Fibroblast of the aortic adventitia (primary cell): Measurements from ENCODE around the gene NATD1. TPM values are rescaled to one million over a fixed set of nuclear protein-coding genes. Genes with fewer than 3 reads are reported as not detected.

ENCODE experiments used
- DNase-seq: peaks from one replicate; pipeline ENCODE4 v3.0.0-alpha.2; 2010; ENCODE audit warnings: low read depth
- H3K4me3 ChIP-seq: 2 replicates; pipeline ENCODE4 v1.5.1; 2011; ENCODE audit warnings: low read depth, mild to moderate bottlenecking, control low read depth, low read length, moderate library complexity
- total RNA-seq: library from RNA; depleted of rRNA; stranded (reverse); fragments of >200 nt; gene quantifications from 2 replicates; pipeline ENCODE4 v1.2.3, GENCODE V29; 2012; ENCODE audit warnings: low replicate concordance
- TF ChIP-seq, protein P1 (sequence below): IDR thresholded peaks from 2 replicates; pipeline ENCODE4 v1.5.1; 2011; ENCODE audit warnings: mild to moderate bottlenecking, low read length, control low read depth, inconsistent platforms; ENCODE audit not compliant: insufficient read depth

NATD1 gene
- total RNA-seq, 1 donor = 3.1 TPM

DNA sequence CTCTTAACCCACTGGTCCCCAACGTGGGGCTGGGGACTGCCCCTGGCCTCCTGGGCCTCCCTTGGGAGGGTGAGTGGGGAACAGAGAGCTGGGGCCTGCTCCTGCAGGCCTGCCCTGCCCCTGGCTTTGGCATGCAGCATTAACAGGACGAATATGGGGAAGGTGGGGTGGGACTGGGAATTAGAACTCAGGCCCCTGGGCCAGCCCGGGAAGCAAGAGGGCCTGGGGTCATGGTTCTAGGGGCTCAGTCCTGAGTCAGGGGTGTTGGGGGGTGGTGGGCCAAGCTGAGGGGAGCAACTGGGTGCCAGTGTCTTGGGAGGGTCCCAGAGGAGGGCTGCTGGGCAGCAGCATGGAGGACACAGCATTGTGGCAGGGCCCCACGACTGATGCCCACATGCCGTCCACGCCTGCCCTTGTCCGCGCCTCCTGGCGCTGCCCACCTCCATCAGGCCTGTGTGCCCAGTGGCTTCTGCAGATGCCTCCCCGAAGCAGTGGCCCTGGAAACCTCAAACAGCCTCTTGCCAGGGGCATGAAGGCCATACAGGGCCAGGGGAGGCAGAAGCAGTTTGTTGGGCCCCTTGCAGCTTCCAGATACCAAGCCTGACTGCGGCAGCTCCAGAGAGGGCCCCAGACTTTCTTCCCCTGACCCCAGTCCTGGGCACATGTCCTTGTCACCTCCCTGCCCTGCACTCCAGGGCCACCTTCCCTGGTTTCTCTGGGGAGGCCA, 36.1 kb upstream of the NATD1 start:
- no peak for DNase-seq
- no peak overlapping the region for H3K4me3 ChIP-seq

DNA sequence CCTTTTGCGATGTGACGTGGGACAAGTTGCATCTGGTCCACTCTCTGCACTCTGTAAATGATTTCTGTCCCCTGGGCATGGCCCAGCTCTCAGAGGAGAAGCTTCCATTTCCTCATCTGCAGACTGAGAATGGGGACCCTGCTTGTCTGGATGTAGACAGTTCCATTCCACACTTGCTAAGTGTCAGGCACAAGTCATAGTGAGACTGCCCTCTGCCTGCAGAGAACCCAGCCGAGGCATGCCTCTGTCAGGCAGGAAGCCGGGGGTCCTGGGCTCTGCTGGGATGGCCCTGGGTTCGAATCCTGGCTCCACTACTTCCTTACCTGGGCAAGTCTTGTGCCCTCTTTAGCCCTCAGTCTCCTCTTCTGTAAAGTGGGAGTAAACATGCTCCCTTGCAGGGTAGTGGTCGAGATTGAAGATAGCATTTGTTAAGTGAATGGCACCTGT, 35.4 kb upstream of the NATD1 start:
- no peak for DNase-seq
- TF ChIP-seq, protein P1, sequence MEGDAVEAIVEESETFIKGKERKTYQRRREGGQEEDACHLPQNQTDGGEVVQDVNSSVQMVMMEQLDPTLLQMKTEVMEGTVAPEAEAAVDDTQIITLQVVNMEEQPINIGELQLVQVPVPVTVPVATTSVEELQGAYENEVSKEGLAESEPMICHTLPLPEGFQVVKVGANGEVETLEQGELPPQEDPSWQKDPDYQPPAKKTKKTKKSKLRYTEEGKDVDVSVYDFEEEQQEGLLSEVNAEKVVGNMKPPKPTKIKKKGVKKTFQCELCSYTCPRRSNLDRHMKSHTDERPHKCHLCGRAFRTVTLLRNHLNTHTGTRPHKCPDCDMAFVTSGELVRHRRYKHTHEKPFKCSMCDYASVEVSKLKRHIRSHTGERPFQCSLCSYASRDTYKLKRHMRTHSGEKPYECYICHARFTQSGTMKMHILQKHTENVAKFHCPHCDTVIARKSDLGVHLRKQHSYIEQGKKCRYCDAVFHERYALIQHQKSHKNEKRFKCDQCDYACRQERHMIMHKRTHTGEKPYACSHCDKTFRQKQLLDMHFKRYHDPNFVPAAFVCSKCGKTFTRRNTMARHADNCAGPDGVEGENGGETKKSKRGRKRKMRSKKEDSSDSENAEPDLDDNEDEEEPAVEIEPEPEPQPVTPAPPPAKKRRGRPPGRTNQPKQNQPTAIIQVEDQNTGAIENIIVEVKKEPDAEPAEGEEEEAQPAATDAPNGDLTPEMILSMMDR = no peak
- H3K4me3 ChIP-seq = peak overlapping the region; percentile 45

More for the DNA sequence above, 36.1 kb upstream of the NATD1 start:
- TF ChIP-seq, protein P1 = no peak

DNA sequence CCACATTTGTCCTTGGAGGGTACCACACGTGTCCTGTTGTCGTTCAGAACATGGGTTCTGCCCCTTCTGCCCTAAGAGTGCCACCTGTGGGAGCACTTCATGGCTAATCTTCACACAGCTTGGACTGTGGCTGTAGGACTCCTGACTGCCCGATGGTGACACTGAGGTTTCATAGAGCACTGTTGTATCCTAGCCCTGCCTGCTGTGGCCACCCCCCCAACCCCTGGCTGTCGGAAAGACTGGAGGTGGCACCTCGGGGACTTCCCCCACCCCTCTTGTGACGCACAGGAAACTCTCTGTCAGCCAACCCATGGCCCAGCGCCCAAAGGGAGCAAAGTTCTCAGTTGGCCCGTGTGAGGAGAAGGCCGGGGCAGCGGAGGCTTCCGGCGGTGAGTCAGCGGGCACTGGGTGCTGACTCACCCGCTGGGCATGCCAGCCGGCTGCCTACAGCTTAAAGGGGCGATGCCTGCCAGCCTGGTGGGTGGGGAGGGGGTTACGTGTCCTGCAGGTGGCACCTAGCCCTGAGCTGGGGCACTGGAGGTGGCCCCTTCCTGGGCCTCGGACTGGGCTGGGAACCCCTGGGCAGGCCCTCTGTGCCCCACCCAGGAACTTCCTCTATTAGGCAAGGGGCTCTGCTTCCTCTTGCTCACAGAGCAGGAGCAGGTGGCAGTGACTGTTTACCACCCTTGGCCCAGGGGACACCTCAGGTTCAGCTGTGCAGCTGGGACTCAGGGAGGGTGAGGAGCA, 34.7 kb upstream of the NATD1 start:
- TF ChIP-seq, protein P1 = no peak
- peak; percentile 97 for DNase-seq
- H3K4me3 ChIP-seq = peak overlapping the region; percentile 95

DNA sequence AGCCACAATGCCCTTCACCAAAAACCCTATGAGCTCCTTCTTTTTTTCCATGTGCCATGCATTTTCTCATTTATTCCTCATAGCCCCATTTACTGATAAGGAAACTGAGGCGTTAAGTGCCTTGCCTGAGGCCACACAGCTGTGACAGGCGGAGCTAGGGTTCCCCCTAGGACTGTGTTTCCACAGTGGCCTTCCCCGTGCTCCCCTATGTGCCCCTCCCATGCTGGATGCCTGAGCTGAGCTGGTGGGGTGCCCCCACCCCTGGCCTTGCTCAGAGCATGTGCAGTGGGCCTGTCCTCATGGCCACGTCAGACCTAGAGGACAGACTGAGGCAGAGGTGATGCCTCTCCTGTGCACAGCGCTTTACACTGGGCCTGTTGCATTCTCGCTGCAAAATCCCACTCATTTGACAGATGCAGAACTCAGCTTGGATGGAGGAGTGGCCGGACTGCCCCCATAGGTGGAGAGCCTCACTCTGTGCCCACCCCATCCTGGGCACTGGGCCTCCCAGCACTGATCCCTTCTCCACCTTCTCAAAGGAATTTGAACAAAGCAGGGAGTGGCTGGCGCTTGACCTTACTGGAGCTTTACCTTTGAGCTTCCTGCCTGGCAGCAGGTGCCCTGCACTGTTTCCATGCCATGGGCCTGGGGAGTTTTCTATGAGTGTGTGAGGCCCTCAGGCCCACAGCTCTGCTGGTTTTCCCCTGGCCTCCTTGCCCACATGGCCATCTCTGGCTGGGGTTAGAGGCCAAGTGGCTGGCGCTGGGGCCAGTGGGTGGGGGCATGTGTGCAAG, 33.9 kb upstream of the NATD1 start:
- TF ChIP-seq, protein P1 = no peak
- H3K4me3 ChIP-seq = peak overlapping the region; percentile 95
- DNase-seq = no peak

DNA sequence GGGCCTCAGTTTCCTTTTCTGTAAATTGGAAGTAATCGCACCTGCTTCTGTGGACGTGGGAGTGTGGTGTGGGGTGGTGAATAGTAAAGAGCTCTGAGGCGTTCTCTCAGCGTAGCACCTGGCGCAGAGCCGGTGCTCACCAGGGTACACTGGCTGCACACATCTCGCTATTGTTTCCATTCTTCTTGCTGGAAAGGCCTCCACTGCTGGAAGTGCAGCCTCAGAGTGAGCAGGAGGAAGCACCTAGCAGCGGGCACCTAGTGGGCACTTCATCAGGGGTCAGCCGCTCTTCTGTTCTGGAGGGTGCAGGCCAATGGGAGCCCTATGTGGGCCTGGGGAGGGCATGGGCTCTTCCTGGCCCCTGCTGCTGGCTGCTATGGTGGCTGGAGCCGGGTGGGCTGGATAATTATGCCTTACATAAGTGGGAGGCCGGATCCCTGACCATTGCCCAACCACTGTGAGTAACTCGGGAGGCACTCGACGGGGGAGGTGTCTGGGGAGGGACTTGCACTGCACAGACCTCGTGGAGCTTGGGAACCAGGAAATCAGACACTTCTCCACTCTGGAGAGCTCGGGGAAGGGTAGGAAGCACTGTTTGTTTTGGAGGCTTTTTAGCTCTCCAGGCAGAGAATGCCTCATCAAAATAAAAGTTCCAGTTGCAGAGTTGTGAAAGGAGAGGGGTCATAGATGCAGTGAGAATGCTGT, 33.0 kb upstream of the NATD1 start:
- TF ChIP-seq, protein P1 = no peak
- H3K4me3 ChIP-seq = peak overlapping the region; percentile 95
- DNase-seq = peak; percentile 99
